ENCODE results near the gene NELL2. TPM values are rescaled to one million over a fixed set of nuclear protein-coding genes. Genes with fewer than 3 reads are reported as not detected.

NELL2 gene
- total RNA-seq, 1 experiment from 2014 or later: 0.80 TPM

DNA sequence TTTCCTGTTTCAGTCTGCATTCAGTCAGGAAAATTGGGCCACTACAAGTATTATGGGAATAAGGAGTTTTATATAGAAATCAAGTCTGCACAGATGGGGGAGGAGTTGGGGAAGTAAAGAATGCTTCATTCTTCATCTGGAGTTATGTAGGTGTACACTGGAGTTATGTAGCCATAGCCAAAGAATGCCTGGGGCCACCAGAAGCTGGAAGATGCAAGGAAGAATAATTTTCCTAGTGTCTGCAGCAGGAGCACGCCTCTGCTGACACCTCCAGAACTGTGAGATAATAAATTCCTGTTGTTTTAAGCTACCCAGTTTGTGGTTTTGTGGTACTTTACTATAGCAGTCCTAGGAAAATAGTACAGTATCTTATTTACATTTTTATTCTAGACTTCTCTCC lies 333.4 kb downstream of the NELL2 start:
- Histone ChIP-seq H3K36me3 (ENCODE audit: low read depth, low read length) (no peaks in the 10 kb centered on the region), H2AFZ (ENCODE audit: low read length) (no peak overlapping the region), H3K27me3 (ENCODE audit: low read length) (peaks cover 2% of the 10 kb centered on the region; the same call in 1 of the 2 replicates), H3K4me1 (ENCODE audit: insufficient read depth, low read length) (no peaks in the 10 kb centered on the region), H3K27ac (ENCODE audit: low read length) (no peak overlapping the region), H3K9me3 (ENCODE audit: low read length) (no peaks in the 10 kb centered on the region), H3F3A (ENCODE audit: low read length, unreplicated experiment) (no peaks in the 10 kb centered on the region), H3K4me2 (ENCODE audit: low read length) (no peak overlapping the region), H4K20me1 (ENCODE audit: low read length) (no peaks in the 10 kb centered on the region), H3K9ac (ENCODE audit: low read length) (no peak overlapping the region), H3K9me2 (replicated peaks; ENCODE audit: low read length) (no peaks in the 10 kb centered on the region), H3K4me3 (ENCODE audit: low read length) (no peak overlapping the region), H3K79me2 (ENCODE audit: low read length) (no peaks in the 10 kb centered on the region)
- POLR2A ChIA-PET (ENCODE audit: unreplicated experiment): no interaction called here
- ATAC-seq (no peak), DNase-seq (no peak)
- BruUV-seq (replicated peaks): no TSS peak
- intact Hi-C loops (cut with micrococcal nuclease): no loop called here
- TF ChIP-seq EZH2 (IDR thresholded peaks at IDR 0.05; ENCODE audit: low read length, unreplicated experiment) (no peak), EZH2phosphoT487 (IDR thresholded peaks at IDR 0.05; ENCODE audit: borderline replicate concordance, low read length) (no peak), CTCF (conservative IDR thresholded peaks at IDR 0.05; ENCODE audit: low read depth, low read length) (no peak)
- CTCF ChIA-PET: no interaction called here

DNA sequence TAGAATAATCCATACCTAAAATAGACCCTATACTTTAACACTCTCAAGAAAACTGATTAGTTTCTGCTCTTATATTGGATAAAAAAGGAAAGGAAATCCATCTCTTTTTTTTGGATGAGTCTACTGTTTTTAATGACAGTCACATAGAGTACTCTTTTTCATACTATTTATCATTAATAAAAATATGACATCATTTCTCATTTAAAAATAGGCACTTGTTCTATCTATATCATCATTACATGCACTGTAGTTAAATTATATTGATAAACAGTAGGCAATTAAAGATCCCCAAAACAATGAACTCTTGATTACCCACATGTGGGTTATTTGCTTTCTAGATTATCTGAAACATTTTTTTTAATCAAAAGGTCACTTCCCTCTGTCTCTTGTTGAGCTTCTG lies 338.8 kb downstream of the NELL2 start:
- TF ChIP-seq EZH2 (IDR thresholded peaks at IDR 0.05; ENCODE audit: low read length, unreplicated experiment) (no peak), CTCF (conservative IDR thresholded peaks at IDR 0.05; ENCODE audit: low read depth, low read length) (no peak), EZH2phosphoT487 (IDR thresholded peaks at IDR 0.05; ENCODE audit: borderline replicate concordance, low read length) (no peak)
- Histone ChIP-seq H3K79me2 (ENCODE audit: low read length) (no peaks in the 10 kb centered on the region), H3K9me3 (ENCODE audit: low read length) (no peaks in the 10 kb centered on the region), H2AFZ (ENCODE audit: low read length) (no peak overlapping the region), H3K36me3 (ENCODE audit: low read depth, low read length) (no peaks in the 10 kb centered on the region), H3F3A (ENCODE audit: low read length, unreplicated experiment) (no peaks in the 10 kb centered on the region), H3K4me2 (ENCODE audit: low read length) (no peak overlapping the region), H3K4me3 (ENCODE audit: low read length) (no peak overlapping the region), H3K27ac (ENCODE audit: low read length) (no peak overlapping the region), H3K9me2 (replicated peaks; ENCODE audit: low read length) (no peaks in the 10 kb centered on the region), H4K20me1 (ENCODE audit: low read length) (no peaks in the 10 kb centered on the region), H3K4me1 (ENCODE audit: insufficient read depth, low read length) (no peaks in the 10 kb centered on the region), H3K9ac (ENCODE audit: low read length) (no peak overlapping the region), H3K27me3 (ENCODE audit: low read length) (peaks cover 7% of the 10 kb centered on the region; the same call in 1 of the 2 replicates)
- intact Hi-C loops (cut with micrococcal nuclease): no loop called here
- ChIA-PET CTCF (no interaction called here), POLR2A (ENCODE audit: unreplicated experiment) (no interaction called here)
- no TSS peak for BruUV-seq (replicated peaks)
- DNase-seq (no peak), ATAC-seq (no peak)

GRCh38 chr12:44532940-44533339 lies 343.2 kb downstream of the NELL2 start:
- Histone ChIP-seq H3K36me3 (ENCODE audit: low read depth, low read length) (no peaks in the 10 kb centered on the region), H3K4me2 (ENCODE audit: low read length) (no peak overlapping the region), H3K27me3 (ENCODE audit: low read length) (peaks cover 23% of the 10 kb centered on the region; the same call in 1 of the 2 replicates), H3K27ac (ENCODE audit: low read length) (no peak overlapping the region), H4K20me1 (ENCODE audit: low read length) (no peaks in the 10 kb centered on the region), H3K9ac (ENCODE audit: low read length) (no peak overlapping the region), H3K9me2 (replicated peaks; ENCODE audit: low read length) (no peaks in the 10 kb centered on the region), H3K4me1 (ENCODE audit: insufficient read depth, low read length) (no peaks in the 10 kb centered on the region), H3F3A (ENCODE audit: low read length, unreplicated experiment) (no peaks in the 10 kb centered on the region), H3K9me3 (ENCODE audit: low read length) (no peaks in the 10 kb centered on the region), H2AFZ (ENCODE audit: low read length) (no peak overlapping the region), H3K79me2 (ENCODE audit: low read length) (no peaks in the 10 kb centered on the region), H3K4me3 (ENCODE audit: low read length) (no peak overlapping the region)
- ATAC-seq (no peak), DNase-seq (no peak)
- intact Hi-C loops (cut with micrococcal nuclease): no loop called here
- CTCF ChIA-PET: interaction anchor here (0.6 kb wide), 1 partner anchor 257 kb away, joined by 3 read pairs; no protein-coding TSS in a partner anchor
- BruUV-seq (replicated peaks): no TSS peak
- POLR2A ChIA-PET (ENCODE audit: unreplicated experiment): no interaction called here
- TF ChIP-seq EZH2 (IDR thresholded peaks at IDR 0.05; ENCODE audit: low read length, unreplicated experiment) (no peak), CTCF (conservative IDR thresholded peaks at IDR 0.05; ENCODE audit: low read depth, low read length) (no peak), EZH2phosphoT487 (IDR thresholded peaks at IDR 0.05; ENCODE audit: borderline replicate concordance, low read length) (no peak)
